Measurements from ENCODE around the gene CA9.

The CA9 gene

GRCh38 chr9:35730486-35730854 is 56.7 kb downstream of the CA9 start:
- Mint-ChIP-seq H3K4me1 (peaks cover 10% of the 10 kb centered on the region), H3K9me3 (no peaks in the 10 kb centered on the region), H3K4me3 (no peak overlapping the region), H3K27ac (peak overlapping the region; percentile 49), H3K36me3 (ENCODE audit: low read depth) (peaks cover 13% of the 10 kb centered on the region), H3K27me3 (ENCODE audit: low read depth, poor library complexity) (peaks cover 2% of the 10 kb centered on the region)
- TF ChIP-seq CTCF (IDR thresholded peaks at IDR 0.05), result no peak
- no peak for DNase-seq

All from nephron progenitor cell (in vitro differentiated cells).